Measurements from ENCODE around the gene CABP7. TPM values are rescaled to one million over a fixed set of nuclear protein-coding genes. Genes with fewer than 3 reads are reported as not detected.
A peak's percentile ranks its signal among the peaks of the same experiment; 100 is the strongest.

Gene CABP7
- polyA plus RNA-seq, 4 donors, result 0.27 to 4.2 (median 1.4) TPM

- Histone ChIP-seq H3K27ac (ENCODE audit: low read depth in 1 of 3, low read length in 2 of 3) (no peak overlapping the region), H3K4me1 (ENCODE audit: control insufficient read depth in 3 of 3, insufficient read depth in 2 of 3, low read depth in 1 of 3, low read length in 2 of 3) (peaks cover 0 to 18% (median 0%) of the 10 kb centered on the region in 3 donors), H3K4me3 (ENCODE audit: low read depth in 1 of 3, low read length in 3 of 3) (no peak overlapping the region), H3K36me3 (ENCODE audit: control insufficient read depth in 3 of 3, insufficient read depth in 2 of 3, low read depth in 1 of 3, low read length in 3 of 3) (peaks cover 0 to 70% (median 3%) of the 10 kb centered on the region in 3 donors), H3K27me3 (ENCODE audit: control insufficient read depth in 3 of 3, insufficient read depth in 3 of 3, low read length in 3 of 3) (no peaks in the 10 kb centered on the region), H3K9me3 (ENCODE audit: control insufficient read depth in 2 of 2, insufficient read depth in 1 of 2, low read depth in 1 of 2, low read length in 1 of 2) (no peaks in the 10 kb centered on the region)
- DNase-seq, result peak; percentile 63 to 83
- FAIRE-seq, result no peak
- WGBS, 3 donors, result 30 to 55% (median 53%) methylated on average over 19 of the region's 19 CpGs
Observed at GRCh38 chr22:29733362-29734201, 13.8 kb downstream of the CABP7 start.

DNA sequence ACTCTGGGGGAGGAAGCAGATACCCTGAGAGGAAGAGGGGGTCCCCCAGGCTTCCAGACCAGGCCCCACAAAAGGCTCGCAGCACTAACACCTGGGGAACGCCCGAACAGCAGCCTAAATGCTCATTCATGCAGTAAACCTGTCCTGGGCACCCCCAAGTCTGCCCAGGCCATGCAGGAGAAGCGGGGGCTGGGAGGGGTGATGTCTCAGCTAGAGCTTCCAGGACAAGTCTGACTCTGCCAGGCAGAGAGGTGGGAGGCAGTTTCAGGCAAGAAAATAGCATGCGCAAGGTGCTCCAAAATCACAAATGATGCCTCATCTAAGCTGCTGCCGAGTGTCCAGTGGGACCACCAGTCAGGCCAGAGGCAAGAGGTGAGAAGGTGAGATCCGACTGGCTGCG lies 14.6 kb downstream of the CABP7 start:
- peaks cover 0 to 18% (median 0%) of the 10 kb centered on the region in 3 donors for H3K4me1 ChIP-seq (ENCODE audit: control insufficient read depth in 3 of 3, insufficient read depth in 2 of 3, low read depth in 1 of 3, low read length in 2 of 3)
- FAIRE-seq (no peak), DNase-seq (no peak)
- peaks cover 0 to 76% (median 3%) of the 10 kb centered on the region in 3 donors for H3K36me3 ChIP-seq (ENCODE audit: control insufficient read depth in 3 of 3, insufficient read depth in 2 of 3, low read depth in 1 of 3, low read length in 3 of 3)
- H3K4me3 ChIP-seq (ENCODE audit: low read depth in 1 of 3, low read length in 3 of 3), result no peak overlapping the region
- no peaks in the 10 kb centered on the region for H3K27me3 ChIP-seq (ENCODE audit: control insufficient read depth in 3 of 3, insufficient read depth in 3 of 3, low read length in 3 of 3)
- H3K27ac ChIP-seq (ENCODE audit: low read depth in 1 of 3, low read length in 2 of 3), result no peak overlapping the region
- H3K9me3 ChIP-seq (ENCODE audit: control insufficient read depth in 2 of 2, insufficient read depth in 1 of 2, low read depth in 1 of 2, low read length in 1 of 2), result no peaks in the 10 kb centered on the region
- WGBS, 3 donors, result 93 to 96% (median 93%) methylated on average over 8 of the region's 8 CpGs

DNA sequence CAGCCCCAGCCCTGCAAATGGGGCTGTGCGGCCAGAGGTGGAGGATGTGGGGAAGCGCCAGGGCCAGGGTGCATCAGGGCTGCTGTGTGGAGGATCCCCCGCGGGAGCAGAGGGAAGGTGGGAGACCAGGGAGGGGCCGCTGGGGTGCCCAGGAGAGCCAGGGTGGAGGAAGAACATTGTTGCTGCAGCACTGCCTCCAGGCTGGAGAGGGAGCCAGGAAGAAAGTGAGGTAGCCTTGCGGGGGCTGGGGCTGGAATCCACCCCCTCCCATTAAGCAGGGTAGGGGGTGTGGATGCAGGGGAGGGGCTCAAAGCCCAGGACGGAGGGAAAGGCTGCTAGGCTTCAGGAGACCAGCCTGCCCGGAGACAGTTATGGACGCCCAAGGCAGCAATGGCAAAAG lies 15.0 kb downstream of the CABP7 start:
- Histone ChIP-seq H3K9me3 (ENCODE audit: control insufficient read depth in 2 of 2, insufficient read depth in 1 of 2, low read depth in 1 of 2, low read length in 1 of 2) (no peaks in the 10 kb centered on the region), H3K4me3 (ENCODE audit: low read depth in 1 of 3, low read length in 3 of 3) (no peak overlapping the region), H3K36me3 (ENCODE audit: control insufficient read depth in 3 of 3, insufficient read depth in 2 of 3, low read depth in 1 of 3, low read length in 3 of 3) (peaks cover 0 to 77% (median 3%) of the 10 kb centered on the region in 3 donors), H3K27me3 (ENCODE audit: control insufficient read depth in 3 of 3, insufficient read depth in 3 of 3, low read length in 3 of 3) (no peaks in the 10 kb centered on the region), H3K4me1 (ENCODE audit: control insufficient read depth in 3 of 3, insufficient read depth in 2 of 3, low read depth in 1 of 3, low read length in 2 of 3) (peaks cover 0 to 18% (median 0%) of the 10 kb centered on the region in 3 donors), H3K27ac (ENCODE audit: low read depth in 1 of 3, low read length in 2 of 3) (no peak overlapping the region)
- FAIRE-seq, result no peak
- WGBS, 3 donors, result 83 to 93% (median 84%) methylated on average over 8 to 9 of the region's 9 CpGs
- DNase-seq, result no peak

GRCh38 chr22:29735416-29735815 lies 15.6 kb downstream of the CABP7 start:
- Histone ChIP-seq H3K4me3 (ENCODE audit: low read depth in 1 of 3, low read length in 3 of 3) (no peak overlapping the region), H3K27ac (ENCODE audit: low read depth in 1 of 3, low read length in 2 of 3) (no peak overlapping the region), H3K27me3 (ENCODE audit: control insufficient read depth in 3 of 3, insufficient read depth in 3 of 3, low read length in 3 of 3) (no peaks in the 10 kb centered on the region), H3K9me3 (ENCODE audit: control insufficient read depth in 2 of 2, insufficient read depth in 1 of 2, low read depth in 1 of 2, low read length in 1 of 2) (no peaks in the 10 kb centered on the region), H3K36me3 (ENCODE audit: control insufficient read depth in 3 of 3, insufficient read depth in 2 of 3, low read depth in 1 of 3, low read length in 3 of 3) (peaks cover 3 to 77% (median 3%) of the 10 kb centered on the region in 3 donors), H3K4me1 (ENCODE audit: control insufficient read depth in 3 of 3, insufficient read depth in 2 of 3, low read depth in 1 of 3, low read length in 2 of 3) (peaks cover 0 to 18% (median 0%) of the 10 kb centered on the region in 3 donors)
- WGBS, 3 donors, result 65 to 75% (median 67%) methylated on average over 1 of the region's 1 CpG
- FAIRE-seq (no peak), DNase-seq (no peak)

DNA sequence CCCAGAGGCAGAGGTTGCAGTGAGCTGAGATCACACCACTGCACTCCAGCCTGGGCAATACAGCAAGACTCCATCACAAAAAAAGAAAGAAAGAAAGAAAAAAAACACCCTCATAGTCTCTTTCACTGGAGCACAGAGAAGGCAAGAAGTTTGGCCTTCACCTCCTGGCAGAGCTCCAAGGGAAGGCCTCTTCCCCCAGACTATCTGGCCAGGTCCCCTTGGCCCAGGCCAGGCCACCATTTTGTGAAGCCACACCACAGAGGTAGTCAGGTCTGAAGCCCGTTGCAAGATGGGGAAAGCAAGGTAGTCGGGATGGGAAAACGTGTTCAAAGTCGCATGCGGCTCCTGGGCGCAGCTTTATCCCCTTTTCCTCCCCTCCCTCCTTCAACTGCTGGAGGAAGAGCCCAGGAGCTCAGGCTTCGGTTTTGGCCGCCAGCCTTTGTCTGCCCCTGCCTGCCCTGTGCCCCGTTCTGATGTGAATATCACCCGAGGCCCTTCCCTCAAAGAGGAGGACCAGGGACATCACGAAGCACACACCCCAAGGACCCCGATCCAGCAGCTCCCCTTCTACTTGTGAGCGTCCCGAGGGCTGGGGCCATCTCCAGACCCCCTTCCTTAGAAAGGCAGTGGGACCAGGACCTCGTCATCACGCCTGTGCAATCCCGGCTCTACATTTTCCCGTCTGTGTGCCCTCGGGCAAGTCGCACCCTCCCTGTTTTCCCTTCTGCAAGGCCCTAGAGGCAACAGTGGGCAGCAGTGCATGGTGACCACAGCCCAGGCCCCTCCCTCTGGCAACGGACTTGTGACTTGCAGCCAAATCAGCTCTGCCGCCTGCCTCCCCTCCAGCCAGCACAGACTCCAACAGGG lies 17.7 kb downstream of the CABP7 start:
- FAIRE-seq, result no peak
- 89 to 91% (median 90%) methylated on average over 22 of the region's 22 CpGs for WGBS, 3 donors
- peaks cover 3 to 83% (median 3%) of the 10 kb centered on the region in 3 donors for H3K36me3 ChIP-seq (ENCODE audit: control insufficient read depth in 3 of 3, insufficient read depth in 2 of 3, low read depth in 1 of 3, low read length in 3 of 3)

DNA sequence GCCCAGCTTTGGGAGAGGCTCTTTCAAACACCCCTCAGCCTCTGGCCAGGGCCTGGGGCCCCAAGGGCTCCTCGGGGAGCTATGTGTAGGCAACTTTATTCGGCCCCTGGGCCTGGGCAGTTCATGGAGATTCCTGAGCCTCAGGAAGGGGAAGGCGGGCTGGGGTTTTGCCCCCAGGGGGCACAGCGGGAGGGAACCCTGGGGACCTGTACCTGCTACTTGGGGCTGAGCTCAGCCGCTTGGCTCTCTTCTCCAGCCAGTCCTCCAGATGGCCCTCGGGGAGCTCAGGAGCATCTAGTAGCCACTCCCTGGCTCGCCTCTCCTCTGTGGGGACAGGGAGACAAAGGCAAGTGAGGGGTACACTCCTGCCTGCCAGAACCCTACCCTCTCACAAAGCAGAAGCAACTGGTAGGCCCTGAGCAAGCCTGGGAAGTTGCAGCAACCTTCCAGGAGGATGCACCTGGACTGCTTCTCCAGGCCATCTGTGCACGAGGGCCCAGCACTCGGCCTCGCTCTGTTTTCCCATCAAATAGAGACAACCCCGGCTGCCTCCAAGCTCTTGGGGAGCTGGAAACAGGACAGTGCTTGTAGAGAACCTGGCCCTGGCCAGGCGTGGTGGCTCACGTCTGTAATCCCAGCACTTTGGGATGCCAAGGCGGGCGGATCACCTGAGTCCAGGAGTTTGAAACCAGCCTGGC lies 18.5 kb downstream of the CABP7 start:
- Histone ChIP-seq H3K9me3 (ENCODE audit: control insufficient read depth in 2 of 2, insufficient read depth in 1 of 2, low read depth in 1 of 2, low read length in 1 of 2) (no peaks in the 10 kb centered on the region), H3K27me3 (ENCODE audit: control insufficient read depth in 3 of 3, insufficient read depth in 3 of 3, low read length in 3 of 3) (no peaks in the 10 kb centered on the region), H3K4me3 (ENCODE audit: low read depth in 1 of 3, low read length in 3 of 3) (no peak overlapping the region), H3K4me1 (ENCODE audit: control insufficient read depth in 3 of 3, insufficient read depth in 2 of 3, low read depth in 1 of 3, low read length in 2 of 3) (peaks cover 0 to 8% (median 0%) of the 10 kb centered on the region in 3 donors), H3K36me3 (ENCODE audit: control insufficient read depth in 3 of 3, insufficient read depth in 2 of 3, low read depth in 1 of 3, low read length in 3 of 3) (peaks cover 3 to 85% (median 3%) of the 10 kb centered on the region in 3 donors), H3K27ac (ENCODE audit: low read depth in 1 of 3, low read length in 2 of 3) (no peak overlapping the region)
- WGBS, 3 donors, result 90 to 92% (median 92%) methylated on average over 15 of the region's 15 CpGs
- FAIRE-seq, result no peak
- DNase-seq, result no peak

More for the DNA sequence above, 17.7 kb downstream of the CABP7 start:
- H3K4me1 ChIP-seq (ENCODE audit: control insufficient read depth in 3 of 3, insufficient read depth in 2 of 3, low read depth in 1 of 3, low read length in 2 of 3), result peaks cover 0 to 12% (median 0%) of the 10 kb centered on the region in 3 donors
- H3K4me3 ChIP-seq (ENCODE audit: low read depth in 1 of 3, low read length in 3 of 3), result no peak overlapping the region
- H3K9me3 ChIP-seq (ENCODE audit: control insufficient read depth in 2 of 2, insufficient read depth in 1 of 2, low read depth in 1 of 2, low read length in 1 of 2), result no peaks in the 10 kb centered on the region
- DNase-seq, result no peak
- no peaks in the 10 kb centered on the region for H3K27me3 ChIP-seq (ENCODE audit: control insufficient read depth in 3 of 3, insufficient read depth in 3 of 3, low read length in 3 of 3)
- H3K27ac ChIP-seq (ENCODE audit: low read depth in 1 of 3, low read length in 2 of 3), result no peak overlapping the region

DNA sequence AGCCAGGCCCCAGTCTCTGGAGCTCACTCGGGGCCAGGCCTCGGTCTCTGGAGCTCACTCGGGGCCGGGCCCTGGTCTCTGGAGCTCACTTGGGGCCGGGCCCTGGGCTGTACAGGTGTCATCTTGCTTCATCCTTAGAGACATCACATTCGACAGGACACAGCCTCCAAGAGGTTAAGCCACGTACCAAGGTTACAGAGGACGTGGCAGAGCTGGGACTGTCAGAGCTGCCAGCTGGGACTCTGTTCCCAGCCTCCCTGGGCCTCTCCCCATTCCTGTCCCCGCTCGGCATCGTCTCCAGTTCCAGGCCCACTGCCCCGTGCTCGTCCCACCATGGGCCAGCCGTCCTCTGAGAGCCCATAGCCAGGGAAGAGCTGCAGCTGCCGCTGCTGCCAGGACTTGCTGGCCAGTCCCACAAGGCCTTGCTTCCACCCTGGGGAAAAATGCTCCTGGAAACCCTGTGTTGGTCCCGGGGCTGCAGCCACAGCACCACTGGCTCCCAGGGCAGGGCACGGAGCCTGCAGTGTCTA lies 19.6 kb downstream of the CABP7 start:
- Histone ChIP-seq H3K4me3 (ENCODE audit: low read depth in 1 of 3, low read length in 3 of 3) (no peak overlapping the region), H3K9me3 (ENCODE audit: control insufficient read depth in 2 of 2, insufficient read depth in 1 of 2, low read depth in 1 of 2, low read length in 1 of 2) (no peaks in the 10 kb centered on the region), H3K36me3 (ENCODE audit: control insufficient read depth in 3 of 3, insufficient read depth in 2 of 3, low read depth in 1 of 3, low read length in 3 of 3) (peaks cover 2 to 83% (median 3%) of the 10 kb centered on the region in 3 donors), H3K27me3 (ENCODE audit: control insufficient read depth in 3 of 3, insufficient read depth in 3 of 3, low read length in 3 of 3) (no peaks in the 10 kb centered on the region), H3K27ac (ENCODE audit: low read depth in 1 of 3, low read length in 2 of 3) (no peak overlapping the region), H3K4me1 (ENCODE audit: control insufficient read depth in 3 of 3, insufficient read depth in 2 of 3, low read depth in 1 of 3, low read length in 2 of 3) (no peaks in the 10 kb centered on the region)
- 93 to 94% (median 94%) methylated on average over 17 of the region's 17 CpGs for WGBS, 3 donors
- DNase-seq, result no peak
- FAIRE-seq, result no peak

DNA sequence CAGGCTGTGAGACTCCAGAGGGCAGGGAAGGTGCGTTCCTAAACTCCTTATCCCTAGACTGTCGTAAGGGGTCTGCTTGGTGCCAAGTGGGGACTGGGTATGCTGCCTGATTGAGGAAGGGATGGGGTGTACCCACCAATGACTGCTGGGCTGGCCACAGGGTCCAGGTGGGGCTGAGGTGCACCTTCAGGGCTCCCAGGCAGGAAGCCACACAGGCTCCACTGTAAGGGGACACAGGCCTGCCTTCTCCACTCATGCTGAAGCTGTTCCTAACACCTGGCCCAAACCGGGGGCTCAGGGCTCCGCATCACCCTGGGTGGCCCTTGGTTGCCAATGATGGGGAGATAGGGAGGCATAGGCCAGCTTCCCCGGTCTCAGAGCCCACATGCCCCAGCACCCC lies 20.4 kb downstream of the CABP7 start:
- no peak for FAIRE-seq
- no peaks in the 10 kb centered on the region for H3K9me3 ChIP-seq (ENCODE audit: control insufficient read depth in 2 of 2, insufficient read depth in 1 of 2, low read depth in 1 of 2, low read length in 1 of 2)
- 92 to 96% (median 95%) methylated on average over 5 of the region's 5 CpGs for WGBS, 3 donors

More for the DNA sequence above, 20.4 kb downstream of the CABP7 start:
- DNase-seq, result no peak
- Histone ChIP-seq H3K4me1 (ENCODE audit: control insufficient read depth in 3 of 3, insufficient read depth in 2 of 3, low read depth in 1 of 3, low read length in 2 of 3) (no peaks in the 10 kb centered on the region), H3K27me3 (ENCODE audit: control insufficient read depth in 3 of 3, insufficient read depth in 3 of 3, low read length in 3 of 3) (no peaks in the 10 kb centered on the region), H3K36me3 (ENCODE audit: control insufficient read depth in 3 of 3, insufficient read depth in 2 of 3, low read depth in 1 of 3, low read length in 3 of 3) (peaks cover 0 to 83% (median 3%) of the 10 kb centered on the region in 3 donors), H3K27ac (ENCODE audit: low read depth in 1 of 3, low read length in 2 of 3) (no peak overlapping the region), H3K4me3 (ENCODE audit: low read depth in 1 of 3, low read length in 3 of 3) (no peak overlapping the region)
